Spleen (tissue), 11 donors: ENCODE measurements around the gene FBXO17. TPM values are rescaled to one million over a fixed set of nuclear protein-coding genes. Genes with fewer than 3 reads are reported as not detected.

Source experiments
- DNase-seq: peaks from one replicate; pipeline ENCODE4 v3.0.0-alpha.2; 2020
- H3K27ac ChIP-seq, 8 donors: fragments of 200-600 bp; sonication (generic) in 7 of 8; 1 replicate in 4 of 8; 2 replicates in 4 of 8; pipeline versions ENCODE4 v1.5.0 to v1.8.0; 2016 to 2021; ENCODE audit warnings: inconsistent platforms in 4 of 8, mild to moderate bottlenecking in 4 of 8, moderate library complexity in 1 of 8
- H3K27me3 ChIP-seq, 7 donors: fragments of 200-600 bp; sonication (generic) in 6 of 7; replicated peaks in 1 of 7; 1 replicate in 4 of 7; 2 replicates in 3 of 7; pipeline versions ENCODE4 v1.5.0 to v1.8.0; 2016 to 2021; ENCODE audit warnings: inconsistent platforms in 3 of 7, mild to moderate bottlenecking in 1 of 7
- H3K36me3 ChIP-seq, 6 donors: fragments of 200-600 bp; sonication (generic) in 5 of 6; 1 replicate in 4 of 6; 2 replicates in 2 of 6; pipeline versions ENCODE4 v1.5.0 to v1.8.0; 2016 to 2021; ENCODE audit warnings: inconsistent platforms in 2 of 6
- H3K4me1 ChIP-seq, 6 donors: fragments of 200-600 bp; sonication (generic) in 5 of 6; 1 replicate in 3 of 6; 2 replicates in 3 of 6; pipeline versions ENCODE4 v1.5.0 to v1.8.0; 2016 to 2021; ENCODE audit warnings: inconsistent platforms in 3 of 6
- H3K4me3 ChIP-seq, 8 donors: fragments of 200-600 bp; sonication (generic) in 7 of 8; 1 replicate in 4 of 8; 2 replicates in 4 of 8; pipeline versions ENCODE4 v1.5.0 to v1.8.0; 2016 to 2021; ENCODE audit warnings: inconsistent platforms in 4 of 8, mild to moderate bottlenecking in 4 of 8, moderate library complexity in 2 of 8
- H3K9me3 ChIP-seq, 8 donors: fragments of 200-600 bp; sonication (generic) in 7 of 8; 1 replicate in 4 of 8; 2 replicates in 4 of 8; pipeline versions ENCODE4 v1.5.0 to v1.8.0; 2016 to 2021; ENCODE audit warnings: inconsistent platforms in 4 of 8
- CTCF ChIP-seq, 11 experiments: fragments of 200-600 bp in 7 of 11; fragments of 450-650 bp in 4 of 11; sonication (generic) in 4 of 11; IDR thresholded peaks in 8 of 11; conservative IDR thresholded peaks in 3 of 11; 1 replicate in 7 of 11; 2 replicates in 4 of 11; pipeline versions ENCODE4 v1.4.0 to v1.8.0; 2016 to 2021; ENCODE audit warnings: antibody characterized with exemption in 11 of 11, inconsistent platforms in 4 of 11, mild to moderate bottlenecking in 1 of 11
- POLR2A ChIP-seq, 3 donors: fragments of 450-650 bp; IDR thresholded peaks; one replicate each; pipeline ENCODE4 v1.5.1; 2017; ENCODE audit warnings: antibody characterized with exemption in 3 of 3, mild to moderate bottlenecking in 1 of 3
- POLR2AphosphoS5 ChIP-seq, 3 donors: sonication (generic); formaldehyde crosslinking; IDR thresholded peaks; one replicate each; pipeline ENCODE4 v1.5.1; 2017; ENCODE audit warnings: antibody characterized with exemption in 3 of 3
- WGBS, 5 donors: extraction: QIAGEN DNeasy Blood & Tissue Kit in 3 of 5; methylation state at CpG; one replicate each; pipeline versions ENCODE4 v1.1.5 to v1.1.7; 2013 to 2018; 5-methylcytosine and 5-hydroxymethylcytosine counted together
- intact Hi-C: fragments of 100-400 bp; cut with DNase I; formaldehyde crosslinking; loops from one replicate; pipeline ENCODE4 v1.15.0; 2023; ENCODE audit warnings: low total_unique reads
- polyA plus RNA-seq, 3 donors: library from polyadenylated mRNA; stranded (reverse); fragments of 200-250 nt; gene quantifications; one replicate each; pipeline ENCODE4 v1.2.1, GENCODE V29; 2013
- total RNA-seq, 7 donors: library from RNA; depleted of rRNA in 3 of 7; stranded (reverse); fragments of >200 nt in 3 of 7; fragmentation: NEBNext Ultra II Directional in 4 of 7; extraction: Animal tissue kit (Norgen Biotek cat#: 25700) in 4 of 7; gene quantifications; one replicate each; pipeline versions ENCODE4 v1.1.0 to v1.2.1, GENCODE V29; 2016 to 2021
- donor health status: healthy with polysubstance abuse.
- donor health status: DM: no; HTN: no; CAD: no; lungs with moderate emphysema.
- donor health status: DM: no; HTN: no; CAD: no.
- donor health status: Bipolar disorder and iron deficiency.
- donor health status: healthy.
- donor health status: DM: no; HTN: no; CAD: no.
- donor health status: DM: yes; HTN: yes; CAD: no.

Gene FBXO17
- total and polyA plus RNA-seq, 10 donors: 0.91 to 7.7 (median 4.9) TPM

- Histone ChIP-seq H3K36me3 (no peaks in the 10 kb centered on the region), H3K9me3 (peaks cover 0 to 22% (median 15%) of the 10 kb centered on the region in 8 donors), H3K27ac (no peak overlapping the region), H3K4me3 (no peak overlapping the region), H3K27me3 (peaks cover 0 to 56% (median 18%) of the 10 kb centered on the region in 7 donors), H3K4me1 (peaks cover 0 to 17% (median 8%) of the 10 kb centered on the region in 6 donors)
- TF ChIP-seq CTCF (IDR thresholded peaks at IDR 0.05 in 8 of 11, conservative IDR thresholded peaks at IDR 0.05 in 3 of 11): no peak
- no peak for TF ChIP-seq POLR2A (IDR thresholded peaks at IDR 0.05)
- no peak for TF ChIP-seq POLR2AphosphoS5 (IDR thresholded peaks at IDR 0.05)
- DNase-seq: no peak
- 62 to 66% (median 63%) methylated on average over 14 to 15 of the region's 15 CpGs for WGBS, 5 donors
- intact Hi-C loops: no loop called here
Measured at GRCh38 chr19:38977445-38978325, 2.1 kb upstream of the FBXO17 start.

- Histone ChIP-seq H3K27me3 (peaks cover 0 to 56% (median 18%) of the 10 kb centered on the region in 7 donors), H3K36me3 (no peaks in the 10 kb centered on the region), H3K9me3 (peaks cover 0 to 15% (median 10%) of the 10 kb centered on the region in 8 donors), H3K27ac (peak overlapping the region in 7 of 8 donors; percentile 24 to 74 (median 67)), H3K4me3 (peak overlapping the region; percentile 15 to 64 (median 36)), H3K4me1 (peaks cover 0 to 17% (median 8%) of the 10 kb centered on the region in 6 donors)
- intact Hi-C loops: no loop called here
- no peak for TF ChIP-seq POLR2A (IDR thresholded peaks at IDR 0.05)
- TF ChIP-seq CTCF (IDR thresholded peaks at IDR 0.05 in 8 of 11, conservative IDR thresholded peaks at IDR 0.05 in 3 of 11): no peak
- no peak for TF ChIP-seq POLR2AphosphoS5 (IDR thresholded peaks at IDR 0.05)
- WGBS, 5 donors: 16 to 35% (median 16%) methylated on average over 9 to 22 of the region's 22 CpGs
- DNase-seq: no peak
Measured at GRCh38 chr19:38975861-38976271, 324 bp upstream of the FBXO17 start.

- Histone ChIP-seq H3K27me3 (peaks cover 0 to 56% (median 18%) of the 10 kb centered on the region in 7 donors), H3K4me1 (peaks cover 0 to 17% (median 8%) of the 10 kb centered on the region in 6 donors), H3K36me3 (no peaks in the 10 kb centered on the region), H3K9me3 (peaks cover 0 to 4% (median under 1%) of the 10 kb centered on the region in 8 donors), H3K27ac (peak overlapping the region in 6 of 8 donors; percentile 24 to 74 (median 69)), H3K4me3 (peak overlapping the region in 7 of 8 donors; percentile 15 to 64 (median 36))
- WGBS, 5 donors: 67 to 78% (median 76%) methylated on average over 19 of the region's 19 CpGs
- intact Hi-C loops: no loop called here
- no peak for TF ChIP-seq POLR2AphosphoS5 (IDR thresholded peaks at IDR 0.05)
- no peak for TF ChIP-seq POLR2A (IDR thresholded peaks at IDR 0.05)
- no peak for TF ChIP-seq CTCF (IDR thresholded peaks at IDR 0.05 in 8 of 11, conservative IDR thresholded peaks at IDR 0.05 in 3 of 11)
- DNase-seq: no peak
Measured at GRCh38 chr19:38974624-38975213, 823 bp downstream of the FBXO17 start.

- no peak for DNase-seq
- Histone ChIP-seq H3K27ac (no peak overlapping the region), H3K36me3 (no peaks in the 10 kb centered on the region), H3K9me3 (no peaks in the 10 kb centered on the region), H3K27me3 (peaks cover 0 to 40% (median 18%) of the 10 kb centered on the region in 7 donors), H3K4me1 (peaks cover 0 to 17% (median 8%) of the 10 kb centered on the region in 6 donors), H3K4me3 (no peak overlapping the region)
- TF ChIP-seq POLR2A (IDR thresholded peaks at IDR 0.05): no peak
- TF ChIP-seq CTCF (IDR thresholded peaks at IDR 0.05 in 8 of 11, conservative IDR thresholded peaks at IDR 0.05 in 3 of 11): no peak
- no peak for TF ChIP-seq POLR2AphosphoS5 (IDR thresholded peaks at IDR 0.05)
- intact Hi-C loops: no loop called here
- 76 to 88% (median 82%) methylated on average over 1 to 2 of the region's 2 CpGs for WGBS, 5 donors
Measured at GRCh38 chr19:38971672-38972071, 3.9 kb downstream of the FBXO17 start.
